ENCODE measurements around the gene TMTC1.
A peak's percentile ranks its signal among the peaks of the same experiment; 100 is the strongest.
"Not testable (repeated sequence)": the region's sequence is repeated elsewhere in the genome, so short reads cannot be mapped to it uniquely, and the experiment has no call there.

The TMTC1 gene

GRCh38 chr12:29578731-29579130 is 205.0 kb downstream of the TMTC1 start:
- DNase-seq (ENCODE audit: low read depth in 2 of 2, low spot score in 1 of 2) = no peak

GRCh38 chr12:29578070-29578469 is 205.7 kb downstream of the TMTC1 start:
- DNase-seq (ENCODE audit: low read depth in 2 of 2, low spot score in 1 of 2) = no peak

GRCh38 chr12:29574500-29574899 is 209.2 kb downstream of the TMTC1 start:
- no peak for DNase-seq (ENCODE audit: low read depth in 2 of 2, low spot score in 1 of 2)

GRCh38 chr12:29572938-29573337 is 210.8 kb downstream of the TMTC1 start:
- no peak for DNase-seq (ENCODE audit: low read depth in 2 of 2, low spot score in 1 of 2)

GRCh38 chr12:29572464-29572863 is 211.3 kb downstream of the TMTC1 start:
- DNase-seq (ENCODE audit: low read depth in 2 of 2, low spot score in 1 of 2) = no peak

GRCh38 chr12:29569132-29569757 is 214.5 kb downstream of the TMTC1 start:
- no peak for DNase-seq (ENCODE audit: low read depth in 2 of 2, low spot score in 1 of 2)

GRCh38 chr12:29566441-29566840 is 217.3 kb downstream of the TMTC1 start:
- DNase-seq (ENCODE audit: low read depth in 2 of 2, low spot score in 1 of 2) = no peak

GRCh38 chr12:29565727-29566126 is 218.0 kb downstream of the TMTC1 start:
- DNase-seq (ENCODE audit: low read depth in 2 of 2, low spot score in 1 of 2) = no peak

- no peak for DNase-seq (ENCODE audit: low read depth in 2 of 2, low spot score in 1 of 2)
Observed at GRCh38 chr12:29564925-29565324, 218.8 kb downstream of the TMTC1 start.

GRCh38 chr12:29563636-29564035 is 220.1 kb downstream of the TMTC1 start:
- no peak for DNase-seq (ENCODE audit: low read depth in 2 of 2, low spot score in 1 of 2)

GRCh38 chr12:29563071-29563470 is 220.7 kb downstream of the TMTC1 start:
- DNase-seq (ENCODE audit: low read depth in 2 of 2, low spot score in 1 of 2) = no peak

GRCh38 chr12:29562110-29562804 is 221.5 kb downstream of the TMTC1 start:
- no peak for DNase-seq (ENCODE audit: low read depth in 2 of 2, low spot score in 1 of 2)

- DNase-seq (ENCODE audit: low read depth in 2 of 2, low spot score in 1 of 2) = no peak
Observed at GRCh38 chr12:29561664-29562071, 222.1 kb downstream of the TMTC1 start.

GRCh38 chr12:29559198-29559597 is 224.5 kb downstream of the TMTC1 start:
- DNase-seq (ENCODE audit: low read depth in 2 of 2, low spot score in 1 of 2) = no peak

- DNase-seq (ENCODE audit: low read depth in 2 of 2, low spot score in 1 of 2) = no peak
Observed at GRCh38 chr12:29556363-29556762, 227.4 kb downstream of the TMTC1 start.

GRCh38 chr12:29555451-29555850 is 228.3 kb downstream of the TMTC1 start:
- not testable (repeated sequence) for DNase-seq (ENCODE audit: low read depth in 2 of 2, low spot score in 1 of 2)

- DNase-seq (ENCODE audit: low read depth in 2 of 2, low spot score in 1 of 2) = no peak
Observed at GRCh38 chr12:29552994-29553748, 230.6 kb downstream of the TMTC1 start.

- DNase-seq (ENCODE audit: low read depth in 2 of 2, low spot score in 1 of 2) = peak in 1 of 2 donors; percentile 18
Observed at GRCh38 chr12:29552324-29552927, 231.3 kb downstream of the TMTC1 start.

GRCh38 chr12:29551812-29552211 is 231.9 kb downstream of the TMTC1 start:
- no peak for DNase-seq (ENCODE audit: low read depth in 2 of 2, low spot score in 1 of 2)

- no peak for DNase-seq (ENCODE audit: low read depth in 2 of 2, low spot score in 1 of 2)
Observed at GRCh38 chr12:29547864-29548263, 235.9 kb downstream of the TMTC1 start.

- no peak for DNase-seq (ENCODE audit: low read depth in 2 of 2, low spot score in 1 of 2)
Observed at GRCh38 chr12:29547151-29547632, 236.6 kb downstream of the TMTC1 start.

GRCh38 chr12:29546000-29546399 is 237.7 kb downstream of the TMTC1 start:
- no peak for DNase-seq (ENCODE audit: low read depth in 2 of 2, low spot score in 1 of 2)
